SKM-1 (cell line): ENCODE data around the gene ELAVL1.

ENCODE experiments used
- DNase-seq: peaks from one replicate; lab custom pipeline; 2025; ENCODE audit not compliant: unreplicated experiment; lab: John Stamatoyannopoulos, UW

ELAVL1 gene

GRCh38 chr19:7987114-7987768 lies 18.2 kb downstream of the ELAVL1 start:
- DNase-seq = no peak

- no peak for DNase-seq
These were observed 18.9 kb downstream of the ELAVL1 start for GRCh38 chr19:7986321-7987113.

DNA sequence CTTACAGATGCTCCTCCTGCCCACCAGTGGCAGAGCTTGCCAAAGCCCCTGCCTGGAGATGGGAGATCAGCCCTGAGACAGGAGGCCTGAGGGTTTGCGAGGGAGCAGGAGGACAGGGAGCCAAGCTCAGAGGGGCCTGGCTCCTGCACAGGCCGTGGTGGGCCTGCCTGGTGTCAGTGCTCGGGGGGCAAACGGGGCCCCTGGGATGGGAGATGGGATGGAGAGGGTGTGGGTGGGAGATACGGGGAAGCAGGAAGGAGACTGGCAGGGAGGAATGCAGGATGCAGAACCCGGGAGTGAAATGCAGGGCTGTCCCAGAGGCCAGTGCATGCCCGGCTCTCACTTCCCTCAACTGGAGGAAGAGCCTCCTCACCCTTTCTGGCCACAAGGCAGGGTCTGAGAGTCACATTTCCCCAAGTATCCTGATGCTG lies 19.9 kb downstream of the ELAVL1 start:
- DNase-seq = no peak

GRCh38 chr19:7983995-7984837 lies 21.2 kb downstream of the ELAVL1 start:
- no peak for DNase-seq

DNA sequence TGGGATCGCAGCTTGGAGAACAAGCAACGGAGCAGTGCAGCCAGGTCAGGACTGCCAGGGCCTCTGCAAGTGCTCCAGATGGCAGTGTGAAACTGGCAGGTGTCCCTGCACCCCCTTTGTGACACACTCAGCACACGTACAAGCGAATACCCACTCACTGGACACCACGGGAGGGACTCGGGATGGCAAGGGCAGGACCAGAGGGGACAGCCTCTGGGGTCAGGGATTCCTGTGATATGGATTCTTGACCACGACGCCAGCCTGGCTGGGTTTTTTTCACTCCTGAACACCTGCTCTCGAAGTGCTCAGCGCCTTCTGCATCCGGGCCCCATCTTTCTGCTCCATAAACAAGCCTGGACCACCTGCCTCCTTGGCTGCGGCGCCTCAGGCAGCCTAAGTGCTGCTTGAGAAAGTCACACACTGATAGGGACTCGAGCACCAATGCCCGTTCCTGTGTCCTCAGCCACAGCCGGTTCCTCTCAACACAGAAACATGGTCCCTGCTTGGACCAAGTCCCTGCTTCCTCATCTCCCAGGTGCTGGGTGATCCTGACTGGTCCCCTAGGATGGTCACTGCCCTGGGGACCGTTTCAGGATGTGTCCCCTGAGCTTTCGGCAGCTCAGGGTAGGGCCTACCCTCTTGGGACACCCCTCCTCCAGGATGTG lies 22.0 kb downstream of the ELAVL1 start:
- no peak for DNase-seq

DNA sequence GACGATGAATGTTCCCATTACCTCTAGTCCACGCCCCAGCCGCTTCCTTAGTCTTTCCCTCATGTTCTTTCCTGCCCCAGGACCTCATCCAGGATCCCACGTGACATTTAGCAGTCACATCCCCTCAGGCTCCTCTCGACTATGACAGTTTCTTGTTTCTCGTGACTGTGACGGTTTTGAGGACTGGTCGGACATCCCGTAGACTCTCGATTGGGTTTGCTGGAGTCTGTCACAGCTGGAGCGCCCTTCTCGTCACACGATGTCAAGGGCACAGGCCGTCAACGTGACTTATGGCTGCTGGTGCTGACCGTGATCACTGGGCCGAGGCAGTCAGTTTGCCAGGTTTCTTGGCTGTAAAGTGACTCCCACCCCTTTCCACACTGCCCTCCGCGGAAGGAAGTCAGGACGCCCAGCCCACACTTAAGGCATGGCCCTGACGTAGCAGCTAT lies 22.8 kb downstream of the ELAVL1 start:
- DNase-seq = no peak

- DNase-seq = no peak
These were observed 23.3 kb downstream of the ELAVL1 start for GRCh38 chr19:7982103-7982502.

- DNase-seq = no peak
These were observed 23.8 kb downstream of the ELAVL1 start for GRCh38 chr19:7981661-7982060.

GRCh38 chr19:7981199-7981598 lies 24.2 kb downstream of the ELAVL1 start:
- no peak for DNase-seq

- DNase-seq = no peak
These were observed 24.8 kb downstream of the ELAVL1 start for GRCh38 chr19:7980635-7981121.

GRCh38 chr19:7980168-7980567 lies 25.3 kb downstream of the ELAVL1 start:
- no peak for DNase-seq

DNA sequence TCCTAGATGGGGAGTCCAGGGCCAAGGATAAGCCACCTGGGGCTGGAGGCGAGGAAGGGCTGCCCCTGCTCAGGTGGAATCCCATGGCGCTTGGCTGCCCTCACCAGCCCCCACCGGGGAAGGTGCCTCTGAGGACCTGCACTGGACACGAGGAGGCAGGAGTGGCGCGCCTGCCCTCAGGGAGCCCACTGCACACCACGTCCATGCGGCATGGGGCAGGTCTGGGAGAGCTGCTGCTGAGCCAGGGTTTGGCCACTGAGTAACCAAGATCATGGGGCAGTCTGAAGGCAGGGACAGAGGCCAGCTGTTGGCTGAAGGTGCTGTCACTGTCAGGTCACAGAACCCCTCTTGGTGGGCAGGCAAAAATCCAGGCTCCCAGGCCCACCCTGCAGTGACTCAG lies 25.9 kb downstream of the ELAVL1 start:
- DNase-seq = no peak

GRCh38 chr19:7979011-7979410 lies 26.4 kb downstream of the ELAVL1 start:
- no peak for DNase-seq

GRCh38 chr19:7978179-7978825 lies 27.1 kb downstream of the ELAVL1 start:
- DNase-seq = no peak

DNA sequence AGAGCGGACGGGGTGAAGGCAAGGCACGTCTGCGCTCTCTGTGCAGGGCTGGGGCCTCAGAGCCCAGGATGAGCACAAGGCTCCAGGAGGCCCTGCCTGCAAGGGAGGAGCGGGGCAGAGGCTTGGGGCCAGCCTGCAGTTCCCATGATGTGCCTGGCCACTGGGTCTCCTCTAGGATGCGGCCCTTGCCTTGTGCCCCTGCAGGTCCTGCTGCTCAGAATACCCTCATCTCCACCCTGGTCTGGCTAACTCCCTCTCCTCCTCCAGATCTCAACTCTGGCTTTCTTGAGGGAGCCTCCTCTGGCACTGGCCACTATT lies 27.8 kb downstream of the ELAVL1 start:
- DNase-seq = no peak

- no peak for DNase-seq
These were observed 28.3 kb downstream of the ELAVL1 start for GRCh38 chr19:7977021-7977722.

DNA sequence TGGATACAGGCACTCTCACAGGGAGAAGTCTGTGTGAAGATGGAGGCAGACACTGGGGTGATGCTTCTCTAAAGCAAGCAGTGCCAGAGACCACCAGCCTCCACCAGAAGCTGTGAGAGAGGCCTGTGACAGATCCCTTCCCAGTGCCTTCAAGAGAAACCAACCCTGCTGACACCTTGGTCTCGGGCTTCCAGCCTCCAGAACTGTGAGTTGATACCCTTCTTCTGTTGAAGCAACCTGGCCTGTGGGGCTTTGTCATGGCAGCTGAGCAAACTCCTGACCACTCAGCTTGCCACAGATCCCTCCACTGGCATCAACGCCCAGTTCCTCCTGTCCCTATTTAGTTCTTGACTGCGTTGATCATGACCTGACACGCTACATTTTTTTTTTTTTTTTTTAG lies 29.0 kb downstream of the ELAVL1 start:
- DNase-seq = no peak

GRCh38 chr19:7975037-7975436 lies 30.4 kb downstream of the ELAVL1 start:
- no peak for DNase-seq

GRCh38 chr19:7973883-7974282 lies 31.6 kb downstream of the ELAVL1 start:
- DNase-seq = no peak
